Measurements from ENCODE around the gene NINJ2. TPM values are rescaled to one million over a fixed set of nuclear protein-coding genes. Genes with fewer than 3 reads are reported as not detected.
A peak's percentile ranks its signal among the peaks of the same experiment; 100 is the strongest.

Gene NINJ2
- total and polyA plus RNA-seq, 10 of the 15 experiments (the other 5 are each of a cell fraction or from before 2014, with no cell fraction given): 8.9 to 51.6 (median 21.3) TPM

DNA sequence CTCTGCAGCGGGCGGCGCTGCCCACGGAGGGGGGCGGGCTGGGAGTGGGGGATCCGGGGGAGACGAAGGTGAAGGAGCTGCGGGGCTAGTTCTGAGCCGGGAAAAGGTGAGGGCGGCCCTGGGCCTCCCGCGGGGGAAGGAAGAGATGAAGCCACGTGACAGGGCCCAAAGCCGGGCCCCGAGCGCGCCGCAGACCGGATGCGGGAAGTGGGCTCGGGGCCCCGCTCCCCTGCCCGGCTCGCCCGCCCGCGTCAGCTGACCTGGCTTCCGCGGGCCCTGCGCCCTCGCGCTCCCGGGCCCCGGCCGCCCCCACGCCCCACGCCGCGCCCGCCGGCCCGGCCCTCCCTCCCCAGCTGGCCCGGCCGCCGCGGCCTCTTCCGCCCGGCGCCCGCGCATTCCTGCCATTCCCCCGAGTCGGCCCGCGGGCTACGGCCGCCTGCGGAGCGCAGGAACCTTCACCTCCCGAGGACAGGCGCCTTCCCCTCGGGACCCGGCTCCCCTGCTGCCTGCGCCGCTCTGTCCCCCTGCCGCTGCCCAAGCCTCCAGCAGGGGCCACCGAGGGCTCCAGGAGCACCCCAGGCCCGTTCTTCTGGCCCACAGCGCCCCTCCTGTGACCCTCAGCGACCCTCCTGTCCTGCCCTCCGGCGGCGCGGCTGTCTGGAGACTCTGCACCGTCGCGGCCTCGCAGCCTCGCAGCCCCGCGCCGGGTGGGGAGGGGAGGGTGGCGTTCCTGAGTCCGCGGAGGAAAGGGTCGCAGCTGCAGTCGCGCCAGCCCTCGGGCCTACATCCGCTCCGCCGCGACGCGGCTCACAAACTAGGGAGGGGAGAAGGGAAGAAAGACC, 20.4 kb downstream of the NINJ2 start (continued):
- TF ChIP-seq, protein P1, sequence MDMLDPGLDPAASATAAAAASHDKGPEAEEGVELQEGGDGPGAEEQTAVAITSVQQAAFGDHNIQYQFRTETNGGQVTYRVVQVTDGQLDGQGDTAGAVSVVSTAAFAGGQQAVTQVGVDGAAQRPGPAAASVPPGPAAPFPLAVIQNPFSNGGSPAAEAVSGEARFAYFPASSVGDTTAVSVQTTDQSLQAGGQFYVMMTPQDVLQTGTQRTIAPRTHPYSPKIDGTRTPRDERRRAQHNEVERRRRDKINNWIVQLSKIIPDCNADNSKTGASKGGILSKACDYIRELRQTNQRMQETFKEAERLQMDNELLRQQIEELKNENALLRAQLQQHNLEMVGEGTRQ (IDR thresholded peaks at IDR 0.05; ENCODE audit: borderline replicate concordance, low read depth, low read length): peak; percentile 62
- TF ChIP-seq YBX1 (IDR thresholded peaks at IDR 0.05): no peak
- TF ChIP-seq, protein P2, sequence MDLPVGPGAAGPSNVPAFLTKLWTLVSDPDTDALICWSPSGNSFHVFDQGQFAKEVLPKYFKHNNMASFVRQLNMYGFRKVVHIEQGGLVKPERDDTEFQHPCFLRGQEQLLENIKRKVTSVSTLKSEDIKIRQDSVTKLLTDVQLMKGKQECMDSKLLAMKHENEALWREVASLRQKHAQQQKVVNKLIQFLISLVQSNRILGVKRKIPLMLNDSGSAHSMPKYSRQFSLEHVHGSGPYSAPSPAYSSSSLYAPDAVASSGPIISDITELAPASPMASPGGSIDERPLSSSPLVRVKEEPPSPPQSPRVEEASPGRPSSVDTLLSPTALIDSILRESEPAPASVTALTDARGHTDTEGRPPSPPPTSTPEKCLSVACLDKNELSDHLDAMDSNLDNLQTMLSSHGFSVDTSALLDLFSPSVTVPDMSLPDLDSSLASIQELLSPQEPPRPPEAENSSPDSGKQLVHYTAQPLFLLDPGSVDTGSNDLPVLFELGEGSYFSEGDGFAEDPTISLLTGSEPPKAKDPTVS (IDR thresholded peaks at IDR 0.05; ENCODE audit: low read depth, low read length): no peak
- TF ChIP-seq NBN (IDR thresholded peaks at IDR 0.05): no peak
- peak; percentile 79 for TF ChIP-seq ZNF207 (IDR thresholded peaks at IDR 0.05; ENCODE audit: borderline replicate concordance)
- no peak for TF ChIP-seq NFYB (IDR thresholded peaks at IDR 0.05; ENCODE audit: insufficient read depth, low read depth, low read length)
- TF ChIP-seq IRF4 (IDR thresholded peaks at IDR 0.05; ENCODE audit: low read depth, low read length): no peak
- peak; percentile 39 to 58; a peak in 2 of 4 replicates for TF ChIP-seq IKZF2 (IDR thresholded peaks at IDR 0.05)
- TF ChIP-seq, protein P3, sequence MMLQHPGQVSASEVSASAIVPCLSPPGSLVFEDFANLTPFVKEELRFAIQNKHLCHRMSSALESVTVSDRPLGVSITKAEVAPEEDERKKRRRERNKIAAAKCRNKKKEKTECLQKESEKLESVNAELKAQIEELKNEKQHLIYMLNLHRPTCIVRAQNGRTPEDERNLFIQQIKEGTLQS (IDR thresholded peaks at IDR 0.05; ENCODE audit: borderline replicate concordance, extremely low read depth, low read depth, low read length): peak; percentile 30; the same call in 1 of the 2 replicates
- no peak for TF ChIP-seq POU2F2 (IDR thresholded peaks at IDR 0.05; ENCODE audit: borderline replicate concordance, low read depth, low read length)
- TF ChIP-seq HDGF (IDR thresholded peaks at IDR 0.05): 0 out of 2 replicates have a peak, but pooled peaks have one; percentile 15
- TF ChIP-seq EED (IDR thresholded peaks at IDR 0.05; ENCODE audit: low read depth): peak; percentile 35; the same call in 1 of the 2 replicates
- TF ChIP-seq, protein P4, sequence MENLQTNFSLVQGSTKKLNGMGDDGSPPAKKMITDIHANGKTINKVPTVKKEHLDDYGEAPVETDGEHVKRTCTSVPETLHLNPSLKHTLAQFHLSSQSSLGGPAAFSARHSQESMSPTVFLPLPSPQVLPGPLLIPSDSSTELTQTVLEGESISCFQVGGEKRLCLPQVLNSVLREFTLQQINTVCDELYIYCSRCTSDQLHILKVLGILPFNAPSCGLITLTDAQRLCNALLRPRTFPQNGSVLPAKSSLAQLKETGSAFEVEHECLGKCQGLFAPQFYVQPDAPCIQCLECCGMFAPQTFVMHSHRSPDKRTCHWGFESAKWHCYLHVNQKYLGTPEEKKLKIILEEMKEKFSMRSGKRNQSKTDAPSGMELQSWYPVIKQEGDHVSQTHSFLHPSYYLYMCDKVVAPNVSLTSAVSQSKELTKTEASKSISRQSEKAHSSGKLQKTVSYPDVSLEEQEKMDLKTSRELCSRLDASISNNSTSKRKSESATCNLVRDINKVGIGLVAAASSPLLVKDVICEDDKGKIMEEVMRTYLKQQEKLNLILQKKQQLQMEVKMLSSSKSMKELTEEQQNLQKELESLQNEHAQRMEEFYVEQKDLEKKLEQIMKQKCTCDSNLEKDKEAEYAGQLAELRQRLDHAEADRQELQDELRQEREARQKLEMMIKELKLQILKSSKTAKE (IDR thresholded peaks at IDR 0.05; ENCODE audit: low read depth, poor library complexity, severe bottlenecking): peak; percentile 13
- TF ChIP-seq CHD1 (IDR thresholded peaks at IDR 0.05; ENCODE audit: low read depth, low read length): no peak
- no peak for TF ChIP-seq RELA (IDR thresholded peaks at IDR 0.05; ENCODE audit: borderline replicate concordance, partially characterized antibody)
- peak; percentile 65; the same call in 1 of the 2 replicates for TF ChIP-seq LARP7 (IDR thresholded peaks at IDR 0.05)
- TF ChIP-seq, protein P5, sequence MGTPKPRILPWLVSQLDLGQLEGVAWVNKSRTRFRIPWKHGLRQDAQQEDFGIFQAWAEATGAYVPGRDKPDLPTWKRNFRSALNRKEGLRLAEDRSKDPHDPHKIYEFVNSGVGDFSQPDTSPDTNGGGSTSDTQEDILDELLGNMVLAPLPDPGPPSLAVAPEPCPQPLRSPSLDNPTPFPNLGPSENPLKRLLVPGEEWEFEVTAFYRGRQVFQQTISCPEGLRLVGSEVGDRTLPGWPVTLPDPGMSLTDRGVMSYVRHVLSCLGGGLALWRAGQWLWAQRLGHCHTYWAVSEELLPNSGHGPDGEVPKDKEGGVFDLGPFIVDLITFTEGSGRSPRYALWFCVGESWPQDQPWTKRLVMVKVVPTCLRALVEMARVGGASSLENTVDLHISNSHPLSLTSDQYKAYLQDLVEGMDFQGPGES (IDR thresholded peaks at IDR 0.05): no peak
- TF ChIP-seq HDAC2 (IDR thresholded peaks at IDR 0.05): no peak
- TF ChIP-seq ASH2L (IDR thresholded peaks at IDR 0.05; ENCODE audit: borderline replicate concordance, low read depth): no peak
- no peak for TF ChIP-seq FOXK2 (IDR thresholded peaks at IDR 0.05)
- no peak for TF ChIP-seq BCL11A (IDR thresholded peaks at IDR 0.05; ENCODE audit: low read depth, low read length)
- no peak for TF ChIP-seq RBBP5 (conservative IDR thresholded peaks at IDR 0.05)
- no peak for TF ChIP-seq PAX5 (IDR thresholded peaks at IDR 0.05; ENCODE audit: borderline replicate concordance, low read depth, low read length)
- no peak for TF ChIP-seq FOXM1 (IDR thresholded peaks at IDR 0.05; ENCODE audit: low read depth, low read length)

All from GM12878 (cell line).